OCI-LY1 (cell line): ENCODE results near the gene TIMM13.
"Not testable (repeated sequence)": the region's sequence is repeated elsewhere in the genome, so short reads cannot be mapped to it uniquely, and the experiment has no call there.

Experiments
- CTCF ChIP-seq: fragments of 200-600 bp; sonication (generic), shearing (Covaris generic); IDR thresholded peaks from 2 replicates; pipeline ENCODE4 v1.5.1; 2017; ENCODE audit warnings: mild to moderate bottlenecking, antibody characterized with exemption, low read length, moderate library complexity, mixed read lengths
- EZH2 ChIP-seq: fragments of 200-600 bp; sonication (generic), shearing (Covaris generic); IDR thresholded peaks from 2 replicates; pipeline ENCODE4 v1.8.0; 2017; ENCODE audit warnings: borderline replicate concordance, mixed run types, mild to moderate bottlenecking, antibody characterized with exemption, low read length, moderate library complexity, mixed read lengths

GRCh38 chr19:2397173-2397572, 30.2 kb downstream of the TIMM13 start:
- not testable (repeated sequence) for TF ChIP-seq CTCF, EZH2
